Stimulated activated CD4-positive, alpha-beta T cell treated with anti-CD3 and anti-CD28 coated beads, Interleukin-4, amount 100 ng/mL, for 24 hours (primary cell): ENCODE measurements around the gene KCNMB1.
"Not testable (repeated sequence)": the region's sequence is repeated elsewhere in the genome, so short reads cannot be mapped to it uniquely, and the experiment has no call there.

ENCODE experiments used
- DNase-seq: peaks from one replicate; pipeline ENCODE4 v3.0.0-alpha.2; 2020

The KCNMB1 gene

GRCh38 chr5:170413897-170414296, 24.7 kb upstream of the KCNMB1 start:
- no peak for DNase-seq

- DNase-seq, result no peak
These were observed 21.9 kb upstream of the KCNMB1 start for GRCh38 chr5:170411100-170411499.

GRCh38 chr5:170410401-170410800, 21.2 kb upstream of the KCNMB1 start:
- DNase-seq, result no peak

GRCh38 chr5:170408877-170409660, 19.9 kb upstream of the KCNMB1 start:
- no peak for DNase-seq

GRCh38 chr5:170408226-170408625, 19.1 kb upstream of the KCNMB1 start:
- DNase-seq, result no peak

GRCh38 chr5:170407062-170407461, 17.9 kb upstream of the KCNMB1 start:
- DNase-seq, result no peak

- DNase-seq, result no peak
These were observed 16.6 kb upstream of the KCNMB1 start for GRCh38 chr5:170405817-170406216.

- DNase-seq, result no peak
These were observed 15.2 kb upstream of the KCNMB1 start for GRCh38 chr5:170404398-170404797.

- DNase-seq, result no peak
These were observed 14.5 kb upstream of the KCNMB1 start for GRCh38 chr5:170403675-170404074.

- DNase-seq, result no peak
These were observed 13.3 kb upstream of the KCNMB1 start for GRCh38 chr5:170402508-170402907.

- DNase-seq, result no peak
These were observed 7.9 kb upstream of the KCNMB1 start for GRCh38 chr5:170397059-170397458.

GRCh38 chr5:170393958-170394357, 4.8 kb upstream of the KCNMB1 start:
- DNase-seq, result no peak

- DNase-seq, result peak; percentile 46
These were observed 4.1 kb upstream of the KCNMB1 start for GRCh38 chr5:170393235-170393634.

- no peak for DNase-seq
These were observed 1.3 kb upstream of the KCNMB1 start for GRCh38 chr5:170390472-170390871.

GRCh38 chr5:170389550-170389892, 354 bp upstream of the KCNMB1 start:
- no peak for DNase-seq

- no peak for DNase-seq
These were observed 1.2 kb downstream of the KCNMB1 start for GRCh38 chr5:170387775-170388639.

- no peak for DNase-seq
These were observed 2.3 kb downstream of the KCNMB1 start for GRCh38 chr5:170386743-170387395.

- no peak for DNase-seq
These were observed 5.9 kb downstream of the KCNMB1 start for GRCh38 chr5:170383227-170383626.

- DNase-seq, result no peak
These were observed 6.4 kb downstream of the KCNMB1 start for GRCh38 chr5:170382790-170383189.

GRCh38 chr5:170380361-170380951, 8.7 kb downstream of the KCNMB1 start:
- no peak for DNase-seq

- no peak for DNase-seq
These were observed 10.4 kb downstream of the KCNMB1 start for GRCh38 chr5:170378740-170379139.

GRCh38 chr5:170377027-170377426, 12.1 kb downstream of the KCNMB1 start:
- no peak for DNase-seq

GRCh38 chr5:170376526-170376925, 12.6 kb downstream of the KCNMB1 start:
- not testable (repeated sequence) for DNase-seq
